ENCODE results near the gene APP.

DNA sequence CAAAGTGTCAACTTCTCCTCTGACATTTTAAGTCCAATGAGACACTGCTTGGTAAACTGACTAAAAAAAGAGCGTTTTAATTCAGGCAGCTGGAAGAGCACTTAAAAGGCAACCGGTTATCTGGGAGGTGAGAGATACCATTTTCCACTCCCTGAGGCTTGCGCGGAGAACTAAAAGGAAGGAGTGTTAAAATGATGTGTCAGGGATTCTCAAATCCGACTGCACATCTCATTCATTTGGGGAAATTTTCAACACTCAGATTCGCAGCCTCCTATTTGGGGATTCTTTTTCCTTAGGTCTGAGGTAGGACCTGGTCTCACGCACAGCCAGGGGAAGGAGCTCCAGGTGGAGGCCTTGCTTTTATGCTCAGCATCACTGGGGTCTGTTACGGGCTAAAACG lies 281.9 kb downstream of the APP start:
- TF ChIP-seq CREB1 (IDR thresholded peaks at IDR 0.05; ENCODE audit: low read depth) (no peak), EP300 (IDR thresholded peaks at IDR 0.05; ENCODE audit: borderline replicate concordance) (no peak), YY1 (IDR thresholded peaks at IDR 0.05; ENCODE audit: low read depth) (no peak), CEBPB (IDR thresholded peaks at IDR 0.05) (no peak)
- TF ChIP-seq, protein P1, sequence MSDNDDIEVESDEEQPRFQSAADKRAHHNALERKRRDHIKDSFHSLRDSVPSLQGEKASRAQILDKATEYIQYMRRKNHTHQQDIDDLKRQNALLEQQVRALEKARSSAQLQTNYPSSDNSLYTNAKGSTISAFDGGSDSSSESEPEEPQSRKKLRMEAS (IDR thresholded peaks at IDR 0.05) = no peak

Data from Ishikawa (cell line).